ENCODE data around the gene SLC19A2. TPM values are rescaled to one million over a fixed set of nuclear protein-coding genes. Genes with fewer than 3 reads are reported as not detected.

SLC19A2 gene
- polyA plus RNA-seq, 1 donor, result 22.3 TPM

Other genes with a start within 250 kb of the SLC19A2 start
- gene NME7, start 118.1 kb downstream of the SLC19A2 start, polyA plus RNA-seq (ENCODE audit: insufficient read length), result 103 TPM
- gene BLZF1, start 117.7 kb downstream of the SLC19A2 start, polyA plus RNA-seq (ENCODE audit: insufficient read length), result 32.2 TPM
- 11.1 TPM for gene CCDC181, start 58.5 kb downstream of the SLC19A2 start, polyA plus RNA-seq (ENCODE audit: insufficient read length)
- gene F5, start 100.5 kb upstream of the SLC19A2 start, polyA plus RNA-seq (ENCODE audit: insufficient read length), result 5.7 TPM
- gene SELP, start 144.2 kb upstream of the SLC19A2 start, polyA plus RNA-seq (ENCODE audit: insufficient read length), result 4.4 TPM
- gene SELL, start 225.7 kb upstream of the SLC19A2 start, polyA plus RNA-seq (ENCODE audit: insufficient read length), result 2.1 TPM
- 0.52 TPM for gene SELE, start 248.1 kb upstream of the SLC19A2 start, polyA plus RNA-seq (ENCODE audit: insufficient read length)

Data from left kidney (tissue), 1 donor.